GM12874 (cell line): ENCODE measurements around the gene CNNM3.

Experiments
- TF ChIP-seq, protein P1 (sequence below): IDR thresholded peaks from 2 replicates; pipeline ENCODE4 v1.5.1; 2011; ENCODE audit warnings: low read depth, mild to moderate bottlenecking, control low read depth, low read length, moderate library complexity; ENCODE audit not compliant: insufficient read depth

Gene CNNM3

GRCh38 chr2:96839875-96840850, 24.1 kb downstream of the CNNM3 start:
- TF ChIP-seq, protein P1, sequence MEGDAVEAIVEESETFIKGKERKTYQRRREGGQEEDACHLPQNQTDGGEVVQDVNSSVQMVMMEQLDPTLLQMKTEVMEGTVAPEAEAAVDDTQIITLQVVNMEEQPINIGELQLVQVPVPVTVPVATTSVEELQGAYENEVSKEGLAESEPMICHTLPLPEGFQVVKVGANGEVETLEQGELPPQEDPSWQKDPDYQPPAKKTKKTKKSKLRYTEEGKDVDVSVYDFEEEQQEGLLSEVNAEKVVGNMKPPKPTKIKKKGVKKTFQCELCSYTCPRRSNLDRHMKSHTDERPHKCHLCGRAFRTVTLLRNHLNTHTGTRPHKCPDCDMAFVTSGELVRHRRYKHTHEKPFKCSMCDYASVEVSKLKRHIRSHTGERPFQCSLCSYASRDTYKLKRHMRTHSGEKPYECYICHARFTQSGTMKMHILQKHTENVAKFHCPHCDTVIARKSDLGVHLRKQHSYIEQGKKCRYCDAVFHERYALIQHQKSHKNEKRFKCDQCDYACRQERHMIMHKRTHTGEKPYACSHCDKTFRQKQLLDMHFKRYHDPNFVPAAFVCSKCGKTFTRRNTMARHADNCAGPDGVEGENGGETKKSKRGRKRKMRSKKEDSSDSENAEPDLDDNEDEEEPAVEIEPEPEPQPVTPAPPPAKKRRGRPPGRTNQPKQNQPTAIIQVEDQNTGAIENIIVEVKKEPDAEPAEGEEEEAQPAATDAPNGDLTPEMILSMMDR = no peak

DNA sequence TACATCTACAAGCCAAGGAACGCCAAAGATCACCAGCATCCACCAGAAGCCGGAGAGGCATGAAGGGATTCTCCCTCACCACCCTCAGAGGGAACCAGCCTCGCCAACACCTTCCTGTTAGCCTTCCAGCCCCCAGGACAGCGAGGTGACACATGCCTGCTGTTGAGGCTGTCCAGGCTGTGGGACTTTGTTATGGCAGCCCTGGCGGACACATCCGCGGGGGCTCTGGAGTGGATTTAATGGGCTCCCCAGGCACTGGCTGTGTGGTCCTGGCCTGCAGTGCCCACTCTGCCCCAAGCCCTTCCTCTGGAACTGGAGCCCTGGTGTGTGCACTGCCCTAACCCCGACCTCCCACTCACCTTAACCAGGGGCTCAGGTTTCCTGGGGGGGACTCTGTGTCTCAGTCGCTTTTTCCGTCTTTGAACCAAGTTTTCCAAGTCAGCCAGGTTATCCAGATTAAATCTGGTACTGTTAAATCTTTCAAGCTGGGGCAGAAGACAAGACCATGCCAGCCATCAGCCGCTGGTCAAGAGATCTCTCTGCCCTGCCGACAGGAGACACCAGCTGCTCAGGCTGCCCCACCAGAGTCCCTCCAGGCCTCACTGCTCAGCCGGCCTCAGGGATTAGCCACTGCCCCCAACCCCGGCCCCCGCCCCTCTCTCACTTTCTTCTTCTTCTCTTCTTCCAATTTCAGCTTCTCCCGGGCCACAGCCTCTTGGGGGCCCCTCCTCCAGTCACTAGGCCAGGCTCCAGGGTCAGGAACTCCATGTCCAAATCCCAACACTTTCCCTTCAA, 25.8 kb downstream of the CNNM3 start:
- TF ChIP-seq, protein P1 = no peak

- TF ChIP-seq, protein P1 = no peak
These were observed 26.5 kb downstream of the CNNM3 start for GRCh38 chr2:96842600-96842999.

- TF ChIP-seq, protein P1 = no peak
These were observed 27.6 kb downstream of the CNNM3 start, which contains the start of gene ANKRD23 for GRCh38 chr2:96843538-96844268. ANKRD23 (minus strand) TSS chr2:96844021; CDS start chr2:96843992, 29 bp downstream.

DNA sequence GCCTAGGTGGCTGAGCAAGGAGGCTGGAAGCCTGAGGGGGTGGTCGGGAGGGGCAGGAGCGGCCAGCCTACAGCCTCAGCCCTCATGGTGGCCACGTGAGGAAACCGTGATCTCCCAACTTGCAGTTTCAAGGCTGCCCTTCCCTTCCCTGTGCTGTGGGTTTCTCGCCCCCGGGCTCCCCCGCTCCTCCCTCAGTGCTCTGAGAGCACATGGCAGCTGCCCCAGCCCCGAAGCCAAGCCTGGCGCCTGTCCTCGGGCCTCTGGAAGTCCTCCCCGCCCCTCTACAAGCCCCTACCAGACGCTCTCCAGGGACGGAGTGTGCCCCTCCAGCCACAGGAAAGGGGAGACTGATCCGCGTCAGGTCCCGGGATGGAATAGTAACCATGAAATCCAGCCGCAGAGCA, 28.3 kb downstream of the CNNM3 start:
- TF ChIP-seq, protein P1 = no peak

DNA sequence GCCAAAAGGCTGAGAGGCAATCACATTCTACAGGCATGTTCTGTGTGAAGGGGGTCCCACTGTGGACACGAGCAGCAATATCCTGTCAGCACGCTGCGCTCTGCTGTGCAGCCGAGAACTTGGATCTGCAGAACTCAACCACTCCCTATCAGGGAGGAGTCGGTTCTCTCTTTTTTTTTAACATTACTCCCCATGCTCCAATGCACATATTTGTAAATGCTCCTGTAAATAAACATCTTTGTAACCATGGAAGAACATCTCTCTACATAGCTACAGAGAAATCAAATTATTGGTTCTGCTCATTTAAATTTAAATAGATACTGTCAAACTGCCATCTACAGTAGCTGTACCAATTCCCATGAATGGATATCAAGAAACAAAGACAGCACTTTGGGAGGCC, 30.8 kb downstream of the CNNM3 start:
- TF ChIP-seq, protein P1 = no peak
